GM19452 (cell line): ENCODE data around the gene NKD1.

ENCODE experiments used
- ATAC-seq: cut with Tn5 transposase; IDR thresholded peaks from one replicate; pipeline ENCODE4 v1.9.1; 2021; ENCODE audit not compliant: unreplicated experiment

Gene NKD1

GRCh38 chr16:50684823-50685461, 136.7 kb downstream of the NKD1 start:
- no peak for ATAC-seq

- no peak for ATAC-seq
Measured at GRCh38 chr16:50685462-50686063, 137.4 kb downstream of the NKD1 start.

- no peak for ATAC-seq
Measured at GRCh38 chr16:50688083-50688482, 139.9 kb downstream of the NKD1 start.

GRCh38 chr16:50688867-50689266, 140.7 kb downstream of the NKD1 start:
- ATAC-seq = no peak

GRCh38 chr16:50690177-50690576, 142.0 kb downstream of the NKD1 start:
- no peak for ATAC-seq

- ATAC-seq = no peak
Measured at GRCh38 chr16:50692644-50692998, 144.4 kb downstream of the NKD1 start.

GRCh38 chr16:50692999-50693781, 145.0 kb downstream of the NKD1 start, which contains the start of gene NOD2:
NOD2 (plus strand) TSS chr16:50693606; CDS start chr16:50699496, 5,890 bp downstream.
- ATAC-seq = no peak

- no peak for ATAC-seq
Measured at GRCh38 chr16:50694206-50694605, 146.0 kb downstream of the NKD1 start.

- ATAC-seq = no peak
Measured at GRCh38 chr16:50695017-50696000, 147.1 kb downstream of the NKD1 start.

GRCh38 chr16:50696126-50696525, 147.9 kb downstream of the NKD1 start:
- peak; percentile 34 for ATAC-seq

GRCh38 chr16:50696575-50697420, 148.6 kb downstream of the NKD1 start:
- peak; percentile 47 for ATAC-seq

GRCh38 chr16:50697421-50697715, 149.2 kb downstream of the NKD1 start:
- no peak for ATAC-seq

GRCh38 chr16:50697881-50698767, 149.9 kb downstream of the NKD1 start:
- ATAC-seq = peak; percentile 44
